H1 (cell line): ENCODE measurements around the gene SPOCK1. TPM values are rescaled to one million over a fixed set of nuclear protein-coding genes. Genes with fewer than 3 reads are reported as not detected.

ENCODE experiments used
- CHD2 ChIP-seq: IDR thresholded peaks from 2 replicates; pipeline ENCODE4 v1.6.1; 2012; ENCODE audit warnings: low read length, improper control_type of control experiment
- HDAC6 ChIP-seq: IDR thresholded peaks from one replicate; pipeline ENCODE4 v1.7.1; 2012; ENCODE audit warnings: low read depth, mild to moderate bottlenecking, inconsistent platforms, low read length, moderate library complexity
- KDM1A ChIP-seq: fragments of 200-600, 300-600 bp; sonication (generic); IDR thresholded peaks from 2 replicates; pipeline ENCODE4 v1.7.1; 2016; ENCODE audit warnings: mild to moderate bottlenecking, low read length, borderline replicate concordance
- MAFK ChIP-seq: IDR thresholded peaks from 2 replicates; pipeline ENCODE4 v1.6.1; 2012; ENCODE audit warnings: low read depth, mild to moderate bottlenecking, improper control_type of control experiment, low read length
- SAP30 ChIP-seq: fragments of 300-600 bp; sonication (generic); IDR thresholded peaks from 2 replicates; pipeline ENCODE4 v1.7.1; 2012; ENCODE audit warnings: low read length, moderate library complexity, mild to moderate bottlenecking, inconsistent platforms; ENCODE audit not compliant: insufficient read depth, insufficient replicate concordance
- polyA plus RNA-seq, 7 experiments: library from polyadenylated mRNA; depleted of rRNA in 3 of 7; stranded (reverse) in 5 of 7; unstranded in 2 of 7; fragments of >200 nt in 5 of 7; fragments of 200-250 nt in 2 of 7; gene quantifications; 1 replicate in 5 of 7; 2 replicates in 1 of 7; 4 replicates in 1 of 7; pipeline versions ENCODE4 v1.2.1 to v1.2.3, GENCODE V29; 2011 to 2013; ENCODE audit warnings: missing spikeins in 2 of 7, mixed read lengths in 2 of 7
- total RNA-seq: library from RNA; stranded (reverse); fragmentation: NEBNext Ultra II Directional; extraction: Animal tissue kit (Norgen Biotek cat#: 25700); gene quantifications from 2 replicates; pipeline ENCODE4 v1.2.1, GENCODE V29; 2021
- TF ChIP-seq, protein P1 (sequence below): IDR thresholded peaks from 2 replicates; pipeline ENCODE4 v1.6.1; 2011; ENCODE audit warnings: low read depth, mild to moderate bottlenecking, low read length; ENCODE audit not compliant: insufficient read depth

SPOCK1 gene
- total and polyA plus RNA-seq, 2 of the 8 experiments (the other 6 are each of a cell fraction or from before 2014, with no cell fraction given), result 6.9 to 18.1 TPM

DNA sequence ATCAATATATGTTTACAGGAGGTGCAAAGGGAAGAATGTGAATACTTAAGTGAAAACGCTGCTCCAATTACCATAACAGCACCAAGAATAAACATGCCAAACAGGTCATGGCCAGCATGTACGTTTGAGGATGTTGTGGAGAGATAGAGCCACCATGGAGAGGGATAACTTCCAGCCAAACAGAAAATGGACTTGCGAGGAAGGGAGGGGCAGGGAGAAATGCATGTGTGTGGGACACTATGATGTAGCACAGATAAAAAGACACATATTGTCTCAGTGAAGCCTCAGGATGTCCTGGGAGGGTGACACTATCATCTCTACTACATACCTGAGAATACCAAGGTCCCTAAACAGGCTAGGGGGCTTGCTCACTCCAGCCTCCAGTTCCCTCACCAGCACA is 488.9 kb downstream of the SPOCK1 start (continued):
- TF ChIP-seq, protein P1, sequence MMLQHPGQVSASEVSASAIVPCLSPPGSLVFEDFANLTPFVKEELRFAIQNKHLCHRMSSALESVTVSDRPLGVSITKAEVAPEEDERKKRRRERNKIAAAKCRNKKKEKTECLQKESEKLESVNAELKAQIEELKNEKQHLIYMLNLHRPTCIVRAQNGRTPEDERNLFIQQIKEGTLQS, result no peak
- TF ChIP-seq KDM1A (no peak), MAFK (no peak), CHD2 (no peak), SAP30 (no peak), HDAC6 (no peak)
